Glutamatergic neuron (in vitro differentiated cells): ENCODE data around the gene CCDC15. TPM values are rescaled to one million over a fixed set of nuclear protein-coding genes. Genes with fewer than 3 reads are reported as not detected.

Experiments used
- DNase-seq: peaks from one replicate; pipeline ENCODE4 v3.0.0; 2022
- H3K27ac Mint-ChIP-seq: one replicate; pipeline ENCODE4 v1.8.0; 2020; ENCODE audit warnings: mild to moderate bottlenecking, mixed read lengths, inconsistent platforms; ENCODE audit not compliant: unreplicated experiment
- H3K27me3 Mint-ChIP-seq: one replicate; pipeline ENCODE4 v1.8.0; 2020; ENCODE audit warnings: mild to moderate bottlenecking, moderate library complexity, mixed read lengths, inconsistent platforms; ENCODE audit not compliant: unreplicated experiment
- H3K36me3 Mint-ChIP-seq: one replicate; pipeline ENCODE4 v1.8.0; 2020; ENCODE audit warnings: mild to moderate bottlenecking, mixed read lengths, inconsistent platforms; ENCODE audit not compliant: unreplicated experiment
- H3K4me1 Mint-ChIP-seq: one replicate; pipeline ENCODE4 v1.8.0; 2020; ENCODE audit warnings: mild to moderate bottlenecking, low read depth, mixed read lengths, inconsistent platforms; ENCODE audit not compliant: unreplicated experiment
- H3K4me3 Mint-ChIP-seq: one replicate; pipeline ENCODE4 v1.8.0; 2020; ENCODE audit warnings: mild to moderate bottlenecking, mixed read lengths, inconsistent platforms; ENCODE audit not compliant: unreplicated experiment
- H3K9me3 Mint-ChIP-seq: one replicate; pipeline ENCODE4 v1.8.0; 2020; ENCODE audit warnings: mild to moderate bottlenecking, moderate library complexity, mixed read lengths, inconsistent platforms; ENCODE audit not compliant: unreplicated experiment
- CTCF ChIP-seq: fragments of 200-600 bp; sonication (generic); IDR thresholded peaks from one replicate; pipeline ENCODE4 v1.5.0; 2021; ENCODE audit not compliant: partially characterized antibody, unreplicated experiment
- total RNA-seq: library from RNA; stranded (reverse); fragmentation: NEBNext Ultra II Directional; extraction: Animal tissue kit (Norgen Biotek cat#: 25700); gene quantifications from one replicate; pipeline ENCODE4 v1.2.1, GENCODE V29; 2021; ENCODE audit not compliant: unreplicated experiment

CCDC15 gene
- total RNA-seq, 1 donor from 2014 or later, result 2.8 TPM

- no peak for TF ChIP-seq CTCF
- Mint-ChIP-seq H3K4me3 (no peak overlapping the region), H3K27ac (no peak overlapping the region), H3K36me3 (no peaks in the 10 kb centered on the region), H3K9me3 (no peaks in the 10 kb centered on the region), H3K4me1 (no peaks in the 10 kb centered on the region), H3K27me3 (peaks cover 8% of the 10 kb centered on the region)
- no peak for DNase-seq
Measured at GRCh38 chr11:125073616-125074483, 119.8 kb downstream of the CCDC15 start.

- no peak for DNase-seq
- Mint-ChIP-seq H3K36me3 (no peaks in the 10 kb centered on the region), H3K27me3 (peaks cover 8% of the 10 kb centered on the region), H3K4me1 (no peaks in the 10 kb centered on the region), H3K4me3 (no peak overlapping the region), H3K27ac (no peak overlapping the region), H3K9me3 (no peaks in the 10 kb centered on the region)
- TF ChIP-seq CTCF, result no peak
Measured at GRCh38 chr11:125074511-125075241, 120.7 kb downstream of the CCDC15 start.

- no peak overlapping the region for H3K4me3 Mint-ChIP-seq
- H3K27me3 Mint-ChIP-seq, result peaks cover 8% of the 10 kb centered on the region
- no peak for DNase-seq
- no peaks in the 10 kb centered on the region for H3K36me3 Mint-ChIP-seq
- H3K4me1 Mint-ChIP-seq, result no peaks in the 10 kb centered on the region
- no peak overlapping the region for H3K27ac Mint-ChIP-seq
- no peaks in the 10 kb centered on the region for H3K9me3 Mint-ChIP-seq
- no peak for TF ChIP-seq CTCF
Measured at GRCh38 chr11:125075242-125075625, 121.2 kb downstream of the CCDC15 start.

- H3K27ac Mint-ChIP-seq, result no peak overlapping the region
- no peaks in the 10 kb centered on the region for H3K36me3 Mint-ChIP-seq
- no peak for DNase-seq
- TF ChIP-seq CTCF, result no peak
- H3K4me1 Mint-ChIP-seq, result no peaks in the 10 kb centered on the region
- H3K4me3 Mint-ChIP-seq, result no peak overlapping the region
- H3K9me3 Mint-ChIP-seq, result no peaks in the 10 kb centered on the region
- H3K27me3 Mint-ChIP-seq, result peaks cover 8% of the 10 kb centered on the region
Measured at GRCh38 chr11:125075900-125076317, 121.9 kb downstream of the CCDC15 start.
